NCI-H1092 (cell line): ENCODE measurements around the gene KRT74.

Experiments used
- DNase-seq: peaks from one replicate; lab custom pipeline; 2025; lab: John Stamatoyannopoulos, UW

Gene KRT74

GRCh38 chr12:52537101-52537500, 36.5 kb downstream of the KRT74 start:
- DNase-seq: no peak

GRCh38 chr12:52535574-52535973, 38.1 kb downstream of the KRT74 start:
- DNase-seq: no peak

- no peak for DNase-seq
Observed at GRCh38 chr12:52534482-52534881, 39.2 kb downstream of the KRT74 start.

- no peak for DNase-seq
Observed at GRCh38 chr12:52533686-52534470, 39.8 kb downstream of the KRT74 start.

GRCh38 chr12:52532636-52533035, 41.0 kb downstream of the KRT74 start:
- DNase-seq: no peak

- no peak for DNase-seq
Observed at GRCh38 chr12:52531566-52532300, 41.9 kb downstream of the KRT74 start.

GRCh38 chr12:52530905-52531304, 42.7 kb downstream of the KRT74 start:
- no peak for DNase-seq

GRCh38 chr12:52530366-52530765, 43.3 kb downstream of the KRT74 start:
- no peak for DNase-seq

- no peak for DNase-seq
Observed at GRCh38 chr12:52529846-52530245, 43.8 kb downstream of the KRT74 start.

- DNase-seq: no peak
Observed at GRCh38 chr12:52529417-52529816, 44.2 kb downstream of the KRT74 start.

- DNase-seq: no peak
Observed at GRCh38 chr12:52528641-52529143, 45.0 kb downstream of the KRT74 start.

- no peak for DNase-seq
Observed at GRCh38 chr12:52527121-52527800, 46.4 kb downstream of the KRT74 start.

GRCh38 chr12:52526511-52526951, 47.1 kb downstream of the KRT74 start:
- DNase-seq: no peak

GRCh38 chr12:52525661-52526499, 47.8 kb downstream of the KRT74 start:
- no peak for DNase-seq

- no peak for DNase-seq
Observed at GRCh38 chr12:52524898-52525591, 48.6 kb downstream of the KRT74 start.

GRCh38 chr12:52524241-52524897, 49.3 kb downstream of the KRT74 start:
- no peak for DNase-seq

- no peak for DNase-seq
Observed at GRCh38 chr12:52523824-52524223, 49.8 kb downstream of the KRT74 start.

- DNase-seq: no peak
Observed at GRCh38 chr12:52522346-52523011, 51.2 kb downstream of the KRT74 start.

- DNase-seq: no peak
Observed at GRCh38 chr12:52521568-52522266, 51.9 kb downstream of the KRT74 start.
